SK-N-SH treated with all-trans-retinoic acid at 6 μM for 48 hours (cell line): ENCODE data around the gene SLC30A10.

Source experiments
- ATAC-seq: fragments of 200-7000 bp; cut with Tn5 transposase; 3 replicates; pipeline ENCODE4 v1.9.1; 2020; ENCODE audit warnings: mild to moderate bottlenecking, moderate library complexity
- ARNTL ChIP-seq: fragments of 450-650 bp; formaldehyde crosslinking; IDR thresholded peaks from 2 replicates; pipeline ENCODE4 v1.5.0; 2020; ENCODE audit warnings: low read depth, mild to moderate bottlenecking, moderate library complexity, borderline replicate concordance
- BACH2 ChIP-seq: fragments of 250-450 bp; sonication (Bioruptor Pico); IDR thresholded peaks from 2 replicates; pipeline ENCODE4 v1.9.0; 2021; ENCODE audit warnings: mild to moderate bottlenecking, borderline replicate concordance
- CSDC2 ChIP-seq: fragments of 250-450 bp; sonication (Bioruptor Pico); IDR thresholded peaks from 2 replicates; pipeline ENCODE4 v1.5.0; 2020; ENCODE audit warnings: mild to moderate bottlenecking, moderate library complexity
- CSRNP3 ChIP-seq: fragments of 250-450 bp; sonication (Bioruptor Pico); IDR thresholded peaks from 2 replicates; pipeline ENCODE4 v1.5.1; 2021; ENCODE audit warnings: mild to moderate bottlenecking, moderate library complexity
- ESRRG ChIP-seq: fragments of 250-450 bp; sonication (Bioruptor Pico); IDR thresholded peaks from 2 replicates; pipeline ENCODE4 v1.6.1; 2021; ENCODE audit warnings: mild to moderate bottlenecking
- ISL1 ChIP-seq: fragments of 250-450 bp; sonication (Bioruptor Pico); IDR thresholded peaks from 2 replicates; pipeline ENCODE4 v2.1.2; 2022; ENCODE audit warnings: mild to moderate bottlenecking, moderate library complexity
- OSR1 ChIP-seq: fragments of 250-450 bp; sonication (Bioruptor Pico); IDR thresholded peaks from 2 replicates; pipeline ENCODE4 v1.8.0; 2022; ENCODE audit warnings: moderate library complexity, mild to moderate bottlenecking, inconsistent platforms
- PATZ1 ChIP-seq: fragments of 250-450 bp; sonication (Bioruptor Pico); IDR thresholded peaks from 2 replicates; pipeline ENCODE4 v1.8.0; 2020; ENCODE audit warnings: mild to moderate bottlenecking, moderate library complexity, borderline replicate concordance
- POU6F1 ChIP-seq: fragments of 250-450 bp; sonication (Bioruptor Pico); IDR thresholded peaks from 2 replicates; pipeline ENCODE4 v1.8.0; 2021; ENCODE audit warnings: low read depth, mild to moderate bottlenecking, moderate library complexity, borderline replicate concordance
- PPARA ChIP-seq: fragments of 250-450 bp; sonication (Bioruptor Pico); IDR thresholded peaks from 2 replicates; pipeline ENCODE4 v1.5.0; 2020; ENCODE audit warnings: mild to moderate bottlenecking, borderline replicate concordance
- RARB ChIP-seq: fragments of 250-450 bp; sonication (Bioruptor Pico); IDR thresholded peaks from 2 replicates; pipeline ENCODE4 v1.8.0; 2021; ENCODE audit warnings: mild to moderate bottlenecking, moderate library complexity
- SNAI2 ChIP-seq: fragments of 250-450 bp; sonication (Bioruptor Pico); IDR thresholded peaks from 2 replicates; pipeline ENCODE4 v1.5.0; 2020; ENCODE audit warnings: mild to moderate bottlenecking, moderate library complexity
- TCF4 ChIP-seq: fragments of 250-450 bp; sonication (Bioruptor Pico); IDR thresholded peaks from 2 replicates; pipeline ENCODE4 v1.8.0; 2021; ENCODE audit warnings: mild to moderate bottlenecking, moderate library complexity, borderline replicate concordance
- TOX ChIP-seq: fragments of 250-450 bp; sonication (Bioruptor Pico); IDR thresholded peaks from 2 replicates; pipeline ENCODE4 v1.8.0; 2021; ENCODE audit warnings: mild to moderate bottlenecking, moderate library complexity, borderline replicate concordance
- TSHZ2 ChIP-seq: fragments of 250-450 bp; sonication (Bioruptor Pico); IDR thresholded peaks from 2 replicates; pipeline ENCODE4 v1.5.0; 2020; ENCODE audit warnings: mild to moderate bottlenecking, moderate library complexity
- ZC3H10 ChIP-seq: fragments of 250-450 bp; sonication (Bioruptor Pico); IDR thresholded peaks from 2 replicates; pipeline ENCODE4 v1.5.1; 2021; ENCODE audit warnings: mild to moderate bottlenecking, moderate library complexity
- ZFP3 ChIP-seq: fragments of 250-450 bp; sonication (Bioruptor Pico); IDR thresholded peaks from 2 replicates; pipeline ENCODE4 v1.5.0; 2020; ENCODE audit warnings: mild to moderate bottlenecking, moderate library complexity
- ZFP30 ChIP-seq: fragments of 450-650 bp; formaldehyde crosslinking; IDR thresholded peaks from 2 replicates; pipeline ENCODE4 v1.5.0; 2022; ENCODE audit warnings: mild to moderate bottlenecking, moderate library complexity
- ZNF565 ChIP-seq: fragments of 450-650 bp; formaldehyde crosslinking; conservative IDR thresholded peaks from 2 replicates; pipeline ENCODE4 v1.5.0; 2020; ENCODE audit warnings: low read depth, mild to moderate bottlenecking, moderate library complexity
- ZNF70 ChIP-seq: fragments of 450-650 bp; formaldehyde crosslinking; IDR thresholded peaks from 2 replicates; pipeline ENCODE4 v1.5.0; 2020; ENCODE audit warnings: mild to moderate bottlenecking, moderate library complexity
- ZNF8 ChIP-seq: fragments of 450-650 bp; formaldehyde crosslinking; IDR thresholded peaks from 2 replicates; pipeline ENCODE4 v1.5.0; 2020; ENCODE audit warnings: mild to moderate bottlenecking, moderate library complexity

SLC30A10 gene

GRCh38 chr1:219905524-219905923 lies 22.8 kb downstream of the SLC30A10 start:
- TF ChIP-seq PATZ1 (CRISPR knock-in tag) (no peak), TOX (CRISPR knock-in tag) (no peak)
- no peak for ATAC-seq

- no peak for ATAC-seq
- TF ChIP-seq PATZ1 (CRISPR knock-in tag) (no peak), POU6F1 (no peak), PPARA (CRISPR knock-in tag) (no peak), ZFP30 (CRISPR knock-in tag) (no peak), ZFP3 (CRISPR knock-in tag) (no peak), TCF4 (CRISPR knock-in tag) (no peak), TOX (CRISPR knock-in tag) (no peak), ZNF70 (CRISPR knock-in tag) (no peak), ZNF565 (CRISPR knock-in tag) (no peak), SNAI2 (CRISPR knock-in tag) (no peak), BACH2 (CRISPR knock-in tag) (no peak), ZC3H10 (CRISPR knock-in tag) (no peak), ZNF8 (CRISPR knock-in tag) (no peak), CSRNP3 (CRISPR knock-in tag) (no peak), ARNTL (CRISPR knock-in tag) (no peak)
Measured at GRCh38 chr1:219904934-219905333, 23.4 kb downstream of the SLC30A10 start.

- no peak for ATAC-seq
- TF ChIP-seq RARB (no peak), TSHZ2 (no peak), CSDC2 (CRISPR knock-in tag) (no peak), ZNF70 (CRISPR knock-in tag) (no peak), TOX (CRISPR knock-in tag) (no peak), PATZ1 (CRISPR knock-in tag) (no peak), CSRNP3 (CRISPR knock-in tag) (no peak), ESRRG (CRISPR knock-in tag) (no peak), BACH2 (CRISPR knock-in tag) (no peak), SNAI2 (CRISPR knock-in tag) (no peak), POU6F1 (no peak), ZNF8 (CRISPR knock-in tag) (no peak), OSR1 (no peak), PPARA (CRISPR knock-in tag) (no peak), ZFP30 (CRISPR knock-in tag) (no peak), ISL1 (CRISPR knock-in tag) (no peak)
- TF ChIP-seq, all 23 proteins: peak for 0
Measured at GRCh38 chr1:219903353-219903871, 24.9 kb downstream of the SLC30A10 start.
